ENCODE measurements around the gene DYNC1I1.

Gene DYNC1I1

DNA sequence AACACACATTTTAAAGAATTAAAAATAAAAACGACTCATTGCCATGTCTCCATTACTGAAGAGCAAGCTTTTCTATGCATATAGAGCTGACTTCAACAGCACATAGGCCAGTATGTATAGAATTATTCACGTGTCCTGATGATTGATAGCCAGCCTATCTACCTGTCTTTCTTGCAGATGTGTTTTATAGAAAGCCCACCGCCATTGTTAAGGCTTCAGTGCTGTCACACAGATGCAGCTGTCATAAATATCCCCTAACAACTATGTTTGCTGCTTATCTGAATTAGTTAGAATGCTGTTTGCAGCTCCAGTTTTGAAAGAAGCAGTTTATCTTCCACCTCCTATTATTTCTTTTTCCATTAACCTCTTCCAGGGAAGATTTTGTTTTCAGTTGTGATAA, 313.6 kb downstream of the DYNC1I1 start:
- no peaks in the 10 kb centered on the region for H3K9me3 ChIP-seq (replicated peaks in 1 of 2; ENCODE audit: control insufficient read depth in 2 of 2, insufficient read depth in 1 of 2, low read depth in 1 of 2, low read length in 2 of 2)
- no peak overlapping the region for H4K91ac ChIP-seq (ENCODE audit: low read depth, low read length, poor library complexity)
- no peak overlapping the region for H2AFZ ChIP-seq (ENCODE audit: low read length)
- H3K9ac ChIP-seq (ENCODE audit: low read depth, low read length, poor library complexity): no peak overlapping the region
- no peak overlapping the region for H3K4me2 ChIP-seq (ENCODE audit: insufficient read depth, low read length, poor library complexity, severe bottlenecking)
- no peak overlapping the region for H2BK120ac ChIP-seq (ENCODE audit: low read depth, low read length)
- peaks cover 0 to 2% of the 10 kb centered on the region in 2 donors for H3K4me1 ChIP-seq (ENCODE audit: control insufficient read depth in 2 of 2, insufficient read depth in 1 of 2, low read depth in 1 of 2, low read length in 2 of 2)
- no peak overlapping the region for H3K23ac ChIP-seq (ENCODE audit: low read depth, low read length, poor library complexity)
- H2BK15ac ChIP-seq (ENCODE audit: low read length): no peak overlapping the region
- H4K8ac ChIP-seq (ENCODE audit: low read depth, low read length): no peak overlapping the region
- H3K4me3 ChIP-seq (ENCODE audit: low read length in 2 of 2): no peak overlapping the region
- no peak overlapping the region for H2AK5ac ChIP-seq (ENCODE audit: low read depth, low read length)
- no peak for DNase-seq (ENCODE audit: low spot score)
- H3K4ac ChIP-seq (ENCODE audit: low read length): no peak overlapping the region
- H3K27me3 ChIP-seq (ENCODE audit: control insufficient read depth in 3 of 3, insufficient read depth in 3 of 3, low read depth in 1 of 3, low read length in 3 of 3): peaks cover 0 to 52% (median 0%) of the 10 kb centered on the region in 3 experiments
- H3K27ac ChIP-seq (replicated peaks; ENCODE audit: low read length): no peak overlapping the region
- no CpG with 5 or more reads among the region's 3 CpGs for WGBS, 2 donors (ENCODE audit: extremely low coverage in 2 of 2, insufficient read length in 2 of 2, insufficient replicate concordance in 1 of 2)
- no peak overlapping the region for H3K18ac ChIP-seq (ENCODE audit: low read length)
- H2BK5ac ChIP-seq (ENCODE audit: low read length): no peak overlapping the region
- H2BK12ac ChIP-seq (ENCODE audit: low read length): no peak overlapping the region
- no peaks in the 10 kb centered on the region for H3K79me1 ChIP-seq (ENCODE audit: low read depth, low read length)
- no peak overlapping the region for H3K14ac ChIP-seq (ENCODE audit: low read length)
- no peaks in the 10 kb centered on the region for H3K36me3 ChIP-seq (replicated peaks in 1 of 2; ENCODE audit: control insufficient read depth in 2 of 2, insufficient read depth in 2 of 2, low read length in 2 of 2)

GRCh38 chr7:96088579-96088978, 316.2 kb downstream of the DYNC1I1 start:
- no peak for DNase-seq (ENCODE audit: low spot score)
- H3K23ac ChIP-seq (ENCODE audit: low read depth, low read length, poor library complexity): no peak overlapping the region
- H3K4ac ChIP-seq (ENCODE audit: low read length): no peak overlapping the region
- H3K79me1 ChIP-seq (ENCODE audit: low read depth, low read length): no peaks in the 10 kb centered on the region
- H3K9me3 ChIP-seq (replicated peaks in 1 of 2; ENCODE audit: control insufficient read depth in 2 of 2, insufficient read depth in 1 of 2, low read depth in 1 of 2, low read length in 2 of 2): no peaks in the 10 kb centered on the region
- no peak overlapping the region for H3K18ac ChIP-seq (ENCODE audit: low read length)
- WGBS, 2 donors (ENCODE audit: extremely low coverage in 2 of 2, insufficient read length in 2 of 2, insufficient replicate concordance in 1 of 2): no CpG with 5 or more reads among the region's 5 CpGs
- no peaks in the 10 kb centered on the region for H3K4me1 ChIP-seq (ENCODE audit: control insufficient read depth in 2 of 2, insufficient read depth in 1 of 2, low read depth in 1 of 2, low read length in 2 of 2)
- H4K91ac ChIP-seq (ENCODE audit: low read depth, low read length, poor library complexity): no peak overlapping the region
- no peak overlapping the region for H3K4me2 ChIP-seq (ENCODE audit: insufficient read depth, low read length, poor library complexity, severe bottlenecking)
- H2AK5ac ChIP-seq (ENCODE audit: low read depth, low read length): no peak overlapping the region
- no peak overlapping the region for H3K9ac ChIP-seq (ENCODE audit: low read depth, low read length, poor library complexity)
- no peak overlapping the region for H2BK15ac ChIP-seq (ENCODE audit: low read length)
- H2AFZ ChIP-seq (ENCODE audit: low read length): no peak overlapping the region
- H2BK120ac ChIP-seq (ENCODE audit: low read depth, low read length): no peak overlapping the region
- H3K14ac ChIP-seq (ENCODE audit: low read length): no peak overlapping the region
- H2BK5ac ChIP-seq (ENCODE audit: low read length): no peak overlapping the region
- no peaks in the 10 kb centered on the region for H3K36me3 ChIP-seq (replicated peaks in 1 of 2; ENCODE audit: control insufficient read depth in 2 of 2, insufficient read depth in 2 of 2, low read length in 2 of 2)
- no peak overlapping the region for H4K8ac ChIP-seq (ENCODE audit: low read depth, low read length)
- peaks cover 0 to 61% (median 0%) of the 10 kb centered on the region in 3 experiments for H3K27me3 ChIP-seq (ENCODE audit: control insufficient read depth in 3 of 3, insufficient read depth in 3 of 3, low read depth in 1 of 3, low read length in 3 of 3)
- no peak overlapping the region for H3K4me3 ChIP-seq (ENCODE audit: low read length in 2 of 2)
- H3K27ac ChIP-seq (replicated peaks; ENCODE audit: low read length): no peak overlapping the region
- H2BK12ac ChIP-seq (ENCODE audit: low read length): no peak overlapping the region

DNA sequence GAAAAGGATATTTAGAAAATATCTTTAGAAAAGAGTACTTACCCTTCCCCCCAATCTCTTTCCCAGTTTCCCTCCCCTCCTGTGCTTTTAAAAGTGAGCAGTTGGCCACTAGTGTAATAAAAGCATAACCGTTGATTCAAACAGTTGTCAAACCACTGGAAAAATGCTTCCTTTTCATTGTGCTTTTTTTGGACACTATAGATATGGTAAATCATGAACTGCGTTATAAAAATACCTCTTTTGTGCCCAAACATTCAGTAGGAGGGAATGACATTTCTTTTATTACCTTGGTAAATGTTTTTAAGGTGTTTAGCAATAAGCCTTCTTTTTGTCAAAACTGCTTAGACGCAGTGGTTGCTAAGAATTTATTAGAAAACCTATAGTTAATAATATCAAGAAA, 317.2 kb downstream of the DYNC1I1 start:
- Histone ChIP-seq H2AK5ac (ENCODE audit: low read depth, low read length) (no peak overlapping the region), H3K27ac (replicated peaks; ENCODE audit: low read length) (no peak overlapping the region), H2AFZ (ENCODE audit: low read length) (no peak overlapping the region)

DNA sequence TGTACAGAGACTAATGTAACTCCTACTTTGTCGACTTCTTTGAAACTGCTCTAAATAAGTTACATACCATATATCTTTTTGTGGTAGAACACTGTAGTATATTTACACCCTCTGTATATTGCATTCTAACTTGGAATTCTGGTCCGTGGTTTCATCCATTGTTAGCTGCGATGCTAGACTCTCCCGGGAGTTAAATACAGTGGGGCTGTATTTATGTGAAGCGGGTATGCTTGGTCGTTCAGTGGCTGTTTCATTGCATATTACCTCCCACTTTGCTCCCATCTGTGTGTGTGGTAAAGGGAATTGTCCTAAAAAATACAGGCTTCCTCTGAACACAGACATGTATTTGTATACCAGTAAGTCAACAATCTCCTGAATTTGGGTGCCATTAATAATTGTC, 318.4 kb downstream of the DYNC1I1 start:
- Histone ChIP-seq H2BK120ac (ENCODE audit: low read depth, low read length) (no peak overlapping the region), H3K4ac (ENCODE audit: low read length) (no peak overlapping the region), H2BK15ac (ENCODE audit: low read length) (no peak overlapping the region), H2AFZ (ENCODE audit: low read length) (no peak overlapping the region), H3K79me1 (ENCODE audit: low read depth, low read length) (no peaks in the 10 kb centered on the region), H2BK5ac (ENCODE audit: low read length) (no peak overlapping the region), H3K9me3 (replicated peaks in 1 of 2; ENCODE audit: control insufficient read depth in 2 of 2, insufficient read depth in 1 of 2, low read depth in 1 of 2, low read length in 2 of 2) (no peaks in the 10 kb centered on the region), H4K8ac (ENCODE audit: low read depth, low read length) (no peak overlapping the region), H3K4me2 (ENCODE audit: insufficient read depth, low read length, poor library complexity, severe bottlenecking) (no peak overlapping the region), H3K27ac (replicated peaks; ENCODE audit: low read length) (no peak overlapping the region), H3K18ac (ENCODE audit: low read length) (no peak overlapping the region), H3K9ac (ENCODE audit: low read depth, low read length, poor library complexity) (no peak overlapping the region), H3K27me3 (ENCODE audit: control insufficient read depth in 3 of 3, insufficient read depth in 3 of 3, low read depth in 1 of 3, low read length in 3 of 3) (peaks cover 0 to 75% (median 0%) of the 10 kb centered on the region in 3 experiments), H3K36me3 (replicated peaks in 1 of 2; ENCODE audit: control insufficient read depth in 2 of 2, insufficient read depth in 2 of 2, low read length in 2 of 2) (no peaks in the 10 kb centered on the region), H4K91ac (ENCODE audit: low read depth, low read length, poor library complexity) (no peak overlapping the region), H3K4me3 (ENCODE audit: low read length in 2 of 2) (no peak overlapping the region), H2BK12ac (ENCODE audit: low read length) (no peak overlapping the region), H3K14ac (ENCODE audit: low read length) (no peak overlapping the region), H2AK5ac (ENCODE audit: low read depth, low read length) (no peak overlapping the region), H3K23ac (ENCODE audit: low read depth, low read length, poor library complexity) (no peak overlapping the region), H3K4me1 (ENCODE audit: control insufficient read depth in 2 of 2, insufficient read depth in 1 of 2, low read depth in 1 of 2, low read length in 2 of 2) (no peaks in the 10 kb centered on the region)
- whole genome bisulfite sequencing, 2 donors (ENCODE audit: extremely low coverage in 2 of 2, insufficient read length in 2 of 2, insufficient replicate concordance in 1 of 2): no CpG with 5 or more reads among the region's 6 CpGs
- DNase-seq (ENCODE audit: low spot score): no peak

More for the DNA sequence above, 317.2 kb downstream of the DYNC1I1 start:
- no peak for DNase-seq (ENCODE audit: low spot score)
- H3K18ac ChIP-seq (ENCODE audit: low read length): no peak overlapping the region
- no peak overlapping the region for H2BK5ac ChIP-seq (ENCODE audit: low read length)
- no peak overlapping the region for H2BK120ac ChIP-seq (ENCODE audit: low read depth, low read length)
- H3K79me1 ChIP-seq (ENCODE audit: low read depth, low read length): no peaks in the 10 kb centered on the region
- no peak overlapping the region for H3K4ac ChIP-seq (ENCODE audit: low read length)
- no peak overlapping the region for H3K14ac ChIP-seq (ENCODE audit: low read length)
- H3K4me2 ChIP-seq (ENCODE audit: insufficient read depth, low read length, poor library complexity, severe bottlenecking): no peak overlapping the region
- WGBS, 2 donors (ENCODE audit: extremely low coverage in 2 of 2, insufficient read length in 2 of 2, insufficient replicate concordance in 1 of 2): no CpG with 5 or more reads among the region's 3 CpGs
- H3K4me3 ChIP-seq (ENCODE audit: low read length in 2 of 2): no peak overlapping the region
- no peaks in the 10 kb centered on the region for H3K4me1 ChIP-seq (ENCODE audit: control insufficient read depth in 2 of 2, insufficient read depth in 1 of 2, low read depth in 1 of 2, low read length in 2 of 2)
- no peak overlapping the region for H2BK15ac ChIP-seq (ENCODE audit: low read length)
- H3K36me3 ChIP-seq (replicated peaks in 1 of 2; ENCODE audit: control insufficient read depth in 2 of 2, insufficient read depth in 2 of 2, low read length in 2 of 2): no peaks in the 10 kb centered on the region
- H3K23ac ChIP-seq (ENCODE audit: low read depth, low read length, poor library complexity): no peak overlapping the region
- H3K27me3 ChIP-seq (ENCODE audit: control insufficient read depth in 3 of 3, insufficient read depth in 3 of 3, low read depth in 1 of 3, low read length in 3 of 3): peaks cover 0 to 63% (median 0%) of the 10 kb centered on the region in 3 experiments
- no peak overlapping the region for H4K8ac ChIP-seq (ENCODE audit: low read depth, low read length)
- H2BK12ac ChIP-seq (ENCODE audit: low read length): no peak overlapping the region
- H3K9ac ChIP-seq (ENCODE audit: low read depth, low read length, poor library complexity): no peak overlapping the region
- H3K9me3 ChIP-seq (replicated peaks in 1 of 2; ENCODE audit: control insufficient read depth in 2 of 2, insufficient read depth in 1 of 2, low read depth in 1 of 2, low read length in 2 of 2): no peaks in the 10 kb centered on the region
- no peak overlapping the region for H4K91ac ChIP-seq (ENCODE audit: low read depth, low read length, poor library complexity)
